Stimulated activated naive B cell treated with anti-CD40 and anti-IgM and Interleukin-4, amounts not matched to agents 10 μg/mL and 1 μg/mL and 100 μg/mL, for 72 hours (primary cell): ENCODE data around the gene MAGEB2.
"Not testable (repeated sequence)": the region's sequence is repeated elsewhere in the genome, so short reads cannot be mapped to it uniquely, and the experiment has no call there.

Experiments
- ATAC-seq, 2 donors: fragments of 150-1000 bp; cut with Tn5 transposase; replicated peaks; 2 replicates each; pipeline ENCODE4 v1.10.0; 2021; ENCODE audit warnings: moderate library complexity in 1 of 2
- DNase-seq: peaks from one replicate; pipeline ENCODE4 v3.0.0; 2021
- H3K27ac Mint-ChIP-seq: one replicate; pipeline ENCODE4 v1.8.0; 2022; ENCODE audit warnings: mild to moderate bottlenecking, mixed read lengths
- H3K27me3 Mint-ChIP-seq, 2 donors: one replicate each; pipeline ENCODE4 v1.8.0; 2022; ENCODE audit warnings: mixed read lengths in 2 of 2
- H3K36me3 Mint-ChIP-seq, 2 donors: one replicate each; pipeline ENCODE4 v1.8.0; 2022; ENCODE audit warnings: mixed read lengths in 2 of 2, mild to moderate bottlenecking in 1 of 2
- H3K4me1 Mint-ChIP-seq, 2 donors: one replicate each; pipeline ENCODE4 v1.8.0; 2022; ENCODE audit warnings: mixed read lengths in 2 of 2, mild to moderate bottlenecking in 1 of 2
- H3K4me3 Mint-ChIP-seq, 2 donors: one replicate each; pipeline ENCODE4 v1.8.0; 2022; ENCODE audit warnings: mild to moderate bottlenecking in 2 of 2, mixed read lengths in 2 of 2, moderate library complexity in 1 of 2
- H3K9me3 Mint-ChIP-seq, 2 donors: one replicate each; pipeline ENCODE4 v1.8.0; 2022; ENCODE audit warnings: mixed read lengths in 2 of 2, mild to moderate bottlenecking in 1 of 2

Gene MAGEB2

DNA sequence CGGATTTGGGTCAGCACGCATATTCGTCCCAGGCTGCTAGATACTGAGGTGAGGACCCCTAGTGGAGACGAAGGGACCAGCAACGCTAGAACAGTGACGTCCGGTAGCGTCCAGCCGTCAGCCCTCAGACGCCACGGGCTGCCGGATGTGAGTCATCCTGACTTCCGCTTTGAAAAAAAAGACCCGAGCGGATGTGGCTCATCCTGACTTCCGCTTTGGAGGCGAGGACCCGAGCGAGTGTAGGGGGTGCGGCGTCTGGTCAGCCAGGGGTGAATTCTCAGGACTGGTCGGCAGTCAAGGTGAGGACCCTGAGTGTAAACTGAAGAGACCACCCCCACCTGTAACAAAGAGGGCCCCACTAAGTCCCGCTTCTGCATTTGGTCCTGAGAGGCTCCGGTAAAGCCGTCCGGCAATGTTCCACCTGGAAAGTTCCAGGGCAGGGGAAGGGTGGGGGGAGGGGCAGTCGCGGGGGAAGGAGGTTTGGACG lies at the start of gene MAGEB2:
TSS of gene MAGEB2 (plus strand) at position 207 of the 487 bp plus-strand sequence. CDS start 3,018 bp downstream, outside the sequence.
- no peak for ATAC-seq
- no peaks in the 10 kb centered on the region for H3K27me3 Mint-ChIP-seq
- DNase-seq = no peak
- H3K4me1 Mint-ChIP-seq = no peaks in the 10 kb centered on the region
- H3K36me3 Mint-ChIP-seq = no peaks in the 10 kb centered on the region
- H3K27ac Mint-ChIP-seq = no peak within 1 kb of the TSS
- no peak within 1 kb of the TSS for H3K4me3 Mint-ChIP-seq
- H3K9me3 Mint-ChIP-seq = no peaks in the 10 kb centered on the region

DNA sequence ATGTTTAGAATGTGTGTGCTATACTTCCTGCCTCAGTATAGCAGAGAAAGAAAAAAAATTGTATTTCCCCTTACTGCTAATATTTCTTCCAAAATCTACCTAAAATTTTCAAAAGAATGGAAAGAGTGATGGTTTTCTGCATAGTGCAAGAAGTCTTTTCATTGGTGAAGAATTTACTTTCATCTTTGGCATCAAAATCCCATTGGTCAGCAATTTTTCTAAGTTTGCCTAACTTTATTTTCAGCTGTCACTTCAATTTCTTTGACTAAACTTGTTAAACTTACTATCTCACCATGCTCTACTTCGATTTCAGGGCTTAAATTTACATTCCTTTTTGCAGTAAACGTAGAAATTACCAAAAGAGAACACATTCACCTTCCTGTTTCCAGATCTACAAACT lies 44.5 kb upstream of the MAGEB2 start:
- H3K27ac Mint-ChIP-seq = no peak overlapping the region
- DNase-seq = no peak
- no peaks in the 10 kb centered on the region for H3K4me1 Mint-ChIP-seq
- peaks cover 0 to 3% of the 10 kb centered on the region in 2 donors for H3K9me3 Mint-ChIP-seq
- no peak for ATAC-seq
- no peaks in the 10 kb centered on the region for H3K36me3 Mint-ChIP-seq
- H3K27me3 Mint-ChIP-seq = peaks cover 0 to 6% of the 10 kb centered on the region in 2 donors
- no peak overlapping the region for H3K4me3 Mint-ChIP-seq

- Mint-ChIP-seq H3K4me1 (no peaks in the 10 kb centered on the region), H3K36me3 (no peaks in the 10 kb centered on the region), H3K9me3 (no peaks in the 10 kb centered on the region), H3K27ac (no peak overlapping the region), H3K27me3 (peaks cover 0 to 19% of the 10 kb centered on the region in 2 donors), H3K4me3 (no peak overlapping the region)
- DNase-seq = no peak
- ATAC-seq = no peak
Measured at GRCh38 chrX:30181353-30181752, 34.0 kb upstream of the MAGEB2 start.

DNA sequence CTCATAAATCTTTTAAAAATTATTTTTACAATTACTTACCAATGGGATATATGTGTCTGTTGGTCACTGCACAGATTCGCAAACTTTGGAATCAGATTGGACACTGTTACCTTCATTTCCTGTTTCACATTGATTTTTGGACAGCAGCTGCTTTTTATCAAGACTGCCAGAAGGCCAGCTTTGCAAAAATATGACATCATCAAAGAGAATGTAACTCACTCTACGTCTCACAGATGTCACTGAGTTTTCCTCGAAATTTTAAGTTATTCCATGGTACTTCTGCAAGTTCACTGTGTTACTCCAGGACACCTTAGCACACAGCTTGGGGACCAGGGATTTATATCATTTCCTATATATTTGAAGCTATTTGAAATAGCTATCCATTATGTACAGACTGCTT lies 31.8 kb upstream of the MAGEB2 start:
- no peak overlapping the region for H3K27ac Mint-ChIP-seq
- no peaks in the 10 kb centered on the region for H3K9me3 Mint-ChIP-seq
- H3K4me3 Mint-ChIP-seq = no peak overlapping the region
- H3K27me3 Mint-ChIP-seq = peaks cover 0 to 17% of the 10 kb centered on the region in 2 donors
- no peaks in the 10 kb centered on the region for H3K36me3 Mint-ChIP-seq
- ATAC-seq (no peak), DNase-seq (no peak)
- no peaks in the 10 kb centered on the region for H3K4me1 Mint-ChIP-seq

GRCh38 chrX:30190426-30190825 lies 24.9 kb upstream of the MAGEB2 start:
- H3K4me3 Mint-ChIP-seq = no peak overlapping the region
- DNase-seq = no peak
- ATAC-seq = no peak
- H3K9me3 Mint-ChIP-seq = peaks cover 0 to 3% of the 10 kb centered on the region in 2 donors
- H3K27me3 Mint-ChIP-seq = peaks cover 0 to 14% of the 10 kb centered on the region in 2 donors
- no peaks in the 10 kb centered on the region for H3K36me3 Mint-ChIP-seq
- no peak overlapping the region for H3K27ac Mint-ChIP-seq
- H3K4me1 Mint-ChIP-seq = no peaks in the 10 kb centered on the region

DNA sequence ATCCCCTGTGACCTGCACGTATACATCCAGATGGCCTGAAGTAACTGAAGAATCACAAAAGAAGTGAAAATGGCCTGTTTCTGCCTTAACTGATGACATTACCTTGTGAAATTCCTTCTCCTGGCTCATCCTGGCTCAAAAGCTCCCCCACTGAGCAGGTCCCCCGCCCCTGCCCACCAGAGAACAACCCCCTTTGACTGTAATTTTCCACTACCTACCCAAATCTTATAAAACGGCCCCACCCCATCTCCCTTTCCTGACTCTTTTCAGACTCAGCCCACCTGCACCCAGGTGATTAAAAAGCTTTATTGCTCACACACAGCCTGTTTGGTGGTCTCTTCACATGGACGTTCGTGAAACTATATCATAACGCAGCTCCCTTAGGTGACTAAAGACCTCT lies 21.5 kb upstream of the MAGEB2 start:
- not testable (repeated sequence) for H3K36me3 Mint-ChIP-seq, H3K27ac Mint-ChIP-seq, H3K4me1 Mint-ChIP-seq, H3K4me3 Mint-ChIP-seq, DNase-seq, H3K9me3 Mint-ChIP-seq, ATAC-seq
- peaks cover 0 to 15% of the 10 kb centered on the region in 2 donors for H3K27me3 Mint-ChIP-seq

GRCh38 chrX:30196322-30196721 lies 19.0 kb upstream of the MAGEB2 start:
- H3K36me3 Mint-ChIP-seq = no peaks in the 10 kb centered on the region
- H3K27me3 Mint-ChIP-seq = peaks cover 0 to 15% of the 10 kb centered on the region in 2 donors
- no peaks in the 10 kb centered on the region for H3K4me1 Mint-ChIP-seq
- peaks cover 0 to 3% of the 10 kb centered on the region in 2 donors for H3K9me3 Mint-ChIP-seq
- no peak overlapping the region for H3K4me3 Mint-ChIP-seq
- no peak overlapping the region for H3K27ac Mint-ChIP-seq
- ATAC-seq (peak in 1 of 2 donors; percentile 48), DNase-seq (no peak)

DNA sequence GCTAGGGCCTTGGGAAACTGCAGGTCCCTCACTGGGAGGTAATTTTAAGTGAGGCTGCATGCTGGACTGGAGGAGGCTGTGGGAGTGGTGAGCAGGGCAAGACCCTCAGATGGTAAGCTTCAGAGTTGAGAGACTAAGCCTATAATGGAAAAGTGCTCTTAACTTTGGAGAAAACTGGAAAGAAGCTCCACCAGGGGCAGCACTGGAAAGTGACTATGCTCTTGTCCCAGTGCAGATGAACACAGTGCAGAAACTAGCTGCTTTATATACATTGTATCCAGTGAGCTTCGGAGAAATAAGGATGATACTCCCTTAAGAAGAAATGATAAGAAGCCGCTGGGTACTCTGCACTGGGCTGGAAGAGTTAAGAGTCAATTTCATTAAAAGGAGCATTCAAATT lies 3.2 kb upstream of the MAGEB2 start:
- Mint-ChIP-seq H3K9me3 (no peaks in the 10 kb centered on the region), H3K4me3 (no peak overlapping the region), H3K4me1 (no peaks in the 10 kb centered on the region), H3K36me3 (no peaks in the 10 kb centered on the region), H3K27me3 (peaks cover 0 to 6% of the 10 kb centered on the region in 2 donors), H3K27ac (no peak overlapping the region)
- ATAC-seq = no peak
- DNase-seq = no peak

DNA sequence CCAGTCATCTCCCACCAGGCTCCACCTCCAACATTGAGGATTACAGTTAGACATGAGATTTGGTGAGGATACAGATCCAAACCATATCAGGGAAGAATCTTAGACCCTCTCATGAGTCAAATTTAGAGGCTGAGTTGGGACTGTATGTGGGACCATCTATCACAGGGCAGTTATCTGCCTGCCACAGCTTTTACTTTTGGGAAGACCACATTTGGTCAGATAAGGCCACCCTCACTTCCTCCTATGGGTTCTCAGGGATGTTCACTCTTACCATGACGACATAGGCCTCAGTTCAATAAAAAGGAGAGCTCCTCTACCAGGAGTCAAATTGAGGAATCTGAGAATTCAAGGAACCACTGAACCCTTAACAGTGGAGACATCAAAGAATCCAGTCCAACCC lies 2.1 kb downstream of the MAGEB2 start:
- Mint-ChIP-seq H3K9me3 (no peaks in the 10 kb centered on the region), H3K27me3 (no peaks in the 10 kb centered on the region), H3K27ac (no peak overlapping the region), H3K4me1 (no peaks in the 10 kb centered on the region), H3K36me3 (no peaks in the 10 kb centered on the region), H3K4me3 (no peak overlapping the region)
- no peak for DNase-seq
- ATAC-seq = no peak

DNA sequence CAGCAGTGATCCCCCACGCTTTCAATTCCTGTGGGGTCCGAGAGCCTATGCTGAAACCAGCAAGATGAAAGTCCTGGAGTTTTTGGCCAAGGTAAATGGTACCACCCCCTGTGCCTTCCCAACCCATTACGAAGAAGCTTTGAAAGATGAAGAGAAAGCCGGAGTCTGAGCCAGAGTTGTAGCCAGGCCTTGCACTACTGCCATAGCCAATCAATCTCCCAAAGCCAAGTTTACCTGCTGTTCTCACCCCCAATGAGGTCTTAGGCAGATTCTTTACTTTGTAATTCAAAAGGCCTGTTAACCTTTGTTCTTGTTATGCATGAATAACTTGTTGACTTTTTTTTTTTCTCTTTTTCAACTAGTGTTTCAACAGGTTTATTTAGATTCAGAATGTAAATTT lies 4.0 kb downstream of the MAGEB2 start:
- ATAC-seq = no peak
- Mint-ChIP-seq H3K27ac (no peak overlapping the region), H3K9me3 (no peaks in the 10 kb centered on the region), H3K4me3 (no peak overlapping the region), H3K27me3 (no peaks in the 10 kb centered on the region), H3K4me1 (no peaks in the 10 kb centered on the region), H3K36me3 (no peaks in the 10 kb centered on the region)
- no peak for DNase-seq

GRCh38 chrX:30220661-30221060 lies 5.3 kb downstream of the MAGEB2 start:
- H3K9me3 Mint-ChIP-seq = no peaks in the 10 kb centered on the region
- ATAC-seq = no peak
- no peak overlapping the region for H3K27ac Mint-ChIP-seq
- no peak for DNase-seq
- H3K36me3 Mint-ChIP-seq = no peaks in the 10 kb centered on the region
- no peaks in the 10 kb centered on the region for H3K4me1 Mint-ChIP-seq
- H3K4me3 Mint-ChIP-seq = no peak overlapping the region
- no peaks in the 10 kb centered on the region for H3K27me3 Mint-ChIP-seq

DNA sequence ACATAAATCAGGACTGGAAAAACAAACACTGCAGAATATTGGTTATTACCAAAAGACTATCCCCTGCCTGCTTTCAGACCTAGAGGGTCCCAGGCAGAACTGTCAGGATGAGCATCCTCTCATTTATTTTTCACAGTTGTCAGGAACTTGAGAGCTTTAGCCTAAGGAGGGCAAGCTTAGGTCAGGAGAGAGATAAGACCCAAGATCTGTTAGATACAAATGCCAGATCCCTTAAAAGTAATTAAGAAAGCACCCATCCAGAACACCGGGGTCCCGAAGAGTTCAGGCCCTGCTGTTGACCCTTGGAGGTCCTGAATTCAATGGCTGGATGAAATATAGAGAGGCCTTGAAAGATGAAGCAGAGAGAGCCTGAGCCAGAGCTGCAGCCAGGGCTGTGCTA lies 9.2 kb downstream of the MAGEB2 start:
- Mint-ChIP-seq H3K9me3 (no peaks in the 10 kb centered on the region), H3K27ac (no peak overlapping the region), H3K4me1 (no peaks in the 10 kb centered on the region), H3K36me3 (no peaks in the 10 kb centered on the region), H3K27me3 (peaks cover 0 to 4% of the 10 kb centered on the region in 2 donors), H3K4me3 (no peak overlapping the region)
- no peak for ATAC-seq
- no peak for DNase-seq

DNA sequence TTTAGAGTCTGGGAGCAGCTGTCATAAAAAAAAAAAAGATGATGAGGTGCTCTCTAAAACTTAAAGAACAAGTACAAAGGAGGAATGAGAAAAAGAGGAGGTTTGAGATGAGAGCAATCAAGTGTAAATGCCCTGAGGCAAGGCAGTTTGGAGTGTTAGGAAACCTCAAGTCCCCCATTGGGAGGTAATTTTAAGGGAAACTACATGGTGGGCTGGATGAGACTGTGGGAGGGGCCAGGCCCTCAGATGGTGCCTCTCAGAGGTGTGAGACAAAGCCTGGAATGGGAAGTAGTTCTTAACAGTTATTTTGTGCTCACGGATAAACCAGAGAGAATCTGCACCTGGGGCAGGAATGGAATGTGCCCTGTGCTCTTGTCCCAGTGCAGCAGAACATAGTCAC lies 13.2 kb downstream of the MAGEB2 start:
- Mint-ChIP-seq H3K36me3 (no peaks in the 10 kb centered on the region), H3K4me1 (no peaks in the 10 kb centered on the region), H3K9me3 (no peaks in the 10 kb centered on the region), H3K4me3 (no peak overlapping the region), H3K27me3 (peaks cover 0 to 4% of the 10 kb centered on the region in 2 donors), H3K27ac (peak overlapping the region; percentile 51)
- DNase-seq = no peak
- no peak for ATAC-seq

DNA sequence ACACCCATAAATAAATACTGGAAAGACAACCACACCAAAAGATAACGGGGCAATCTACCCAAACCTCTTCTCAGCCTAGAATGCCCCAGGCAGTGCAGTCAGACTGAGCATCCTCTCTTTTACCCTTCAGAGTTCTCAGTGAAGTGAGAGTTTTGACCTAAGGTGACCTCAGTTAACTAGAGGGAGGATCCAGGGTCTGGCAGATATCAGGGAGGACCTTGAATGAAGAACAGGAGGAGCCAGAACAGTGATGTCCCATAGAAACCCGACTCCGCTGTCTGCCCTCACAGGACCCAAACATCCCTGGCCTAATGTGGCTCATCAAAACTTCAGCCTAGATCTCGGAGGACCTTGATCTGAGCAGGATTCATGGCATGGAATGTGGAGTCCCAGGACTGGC lies 15.0 kb downstream of the MAGEB2 start, which contains the start of gene MAGEB3:
TSS of gene MAGEB3 (plus strand) at position 263 of the 400 bp plus-strand sequence. CDS start 5,268 bp downstream, outside the sequence.
- Mint-ChIP-seq H3K9me3 (no peaks in the 10 kb centered on the region), H3K4me1 (no peaks in the 10 kb centered on the region), H3K36me3 (no peaks in the 10 kb centered on the region), H3K27ac (no peak within 1 kb of the TSS), H3K4me3 (no peak within 1 kb of the TSS), H3K27me3 (peaks cover 0 to 8% of the 10 kb centered on the region in 2 donors)
- DNase-seq (no peak), ATAC-seq (no peak)

- Mint-ChIP-seq H3K4me3 (no peak within 1 kb of the TSS), H3K27ac (no peak within 1 kb of the TSS), H3K4me1 (no peaks in the 10 kb centered on the region), H3K27me3 (no peaks in the 10 kb centered on the region), H3K9me3 (peaks cover 0 to 3% of the 10 kb centered on the region in 2 donors), H3K36me3 (no peaks in the 10 kb centered on the region)
- no peak for DNase-seq
- ATAC-seq = no peak
Measured at GRCh38 chrX:30241724-30242415, 26.5 kb downstream of the MAGEB2 start, which contains the start of gene MAGEB4. MAGEB4 (plus strand) TSS chrX:30242000; CDS start chrX:30242136, 136 bp downstream.
